Epithelial cell of proximal tubule (primary cell): ENCODE results near the gene HOXD9. TPM values are rescaled to one million over a fixed set of nuclear protein-coding genes. Genes with fewer than 3 reads are reported as not detected.

Source experiments
- DNase-seq: peaks from one replicate; pipeline ENCODE4 v3.0.0-alpha.2; 2011; ENCODE audit warnings: low read depth
- H3K4me3 ChIP-seq: 2 replicates; pipeline ENCODE4 v1.5.1; 2011; ENCODE audit warnings: low read depth, mild to moderate bottlenecking, low read length
- total RNA-seq: library from RNA; depleted of rRNA; stranded (reverse); fragments of >200 nt; gene quantifications from 2 replicates; pipeline ENCODE4 v1.2.3, GENCODE V29; 2015
- TF ChIP-seq, protein P1 (sequence below): conservative IDR thresholded peaks from 2 replicates; pipeline ENCODE4 v1.5.1; 2012; ENCODE audit warnings: low read depth, mild to moderate bottlenecking, low read length

Gene HOXD9
- total RNA-seq, 1 donor from 2014 or later, result 11.5 TPM

DNA sequence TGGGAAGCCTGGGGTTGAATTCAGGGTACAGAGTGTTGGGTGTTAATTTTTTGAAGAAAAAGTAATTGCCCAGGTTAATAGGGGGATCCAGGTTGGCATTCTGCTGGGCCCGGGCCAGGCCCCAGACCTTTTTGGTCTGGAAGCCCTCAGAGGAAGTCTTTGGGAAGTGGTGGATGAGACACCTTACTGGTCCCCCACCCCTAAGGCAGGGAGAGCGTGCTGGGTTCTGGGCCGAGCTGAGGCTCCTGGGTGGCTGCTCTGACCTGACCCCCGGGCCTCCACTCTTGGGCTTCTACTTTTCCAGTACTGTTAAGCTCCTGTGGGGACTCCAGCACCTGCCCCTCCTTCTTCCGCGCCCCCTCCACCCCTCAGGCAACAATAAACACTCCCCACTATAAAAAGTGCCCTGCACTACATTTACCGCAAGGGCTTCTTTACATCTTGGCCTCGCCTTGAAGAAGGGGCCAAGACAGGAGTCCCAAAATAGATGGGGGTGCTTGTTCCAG is 33.8 kb downstream of the HOXD9 start:
- DNase-seq, result no peak
- TF ChIP-seq, protein P1, sequence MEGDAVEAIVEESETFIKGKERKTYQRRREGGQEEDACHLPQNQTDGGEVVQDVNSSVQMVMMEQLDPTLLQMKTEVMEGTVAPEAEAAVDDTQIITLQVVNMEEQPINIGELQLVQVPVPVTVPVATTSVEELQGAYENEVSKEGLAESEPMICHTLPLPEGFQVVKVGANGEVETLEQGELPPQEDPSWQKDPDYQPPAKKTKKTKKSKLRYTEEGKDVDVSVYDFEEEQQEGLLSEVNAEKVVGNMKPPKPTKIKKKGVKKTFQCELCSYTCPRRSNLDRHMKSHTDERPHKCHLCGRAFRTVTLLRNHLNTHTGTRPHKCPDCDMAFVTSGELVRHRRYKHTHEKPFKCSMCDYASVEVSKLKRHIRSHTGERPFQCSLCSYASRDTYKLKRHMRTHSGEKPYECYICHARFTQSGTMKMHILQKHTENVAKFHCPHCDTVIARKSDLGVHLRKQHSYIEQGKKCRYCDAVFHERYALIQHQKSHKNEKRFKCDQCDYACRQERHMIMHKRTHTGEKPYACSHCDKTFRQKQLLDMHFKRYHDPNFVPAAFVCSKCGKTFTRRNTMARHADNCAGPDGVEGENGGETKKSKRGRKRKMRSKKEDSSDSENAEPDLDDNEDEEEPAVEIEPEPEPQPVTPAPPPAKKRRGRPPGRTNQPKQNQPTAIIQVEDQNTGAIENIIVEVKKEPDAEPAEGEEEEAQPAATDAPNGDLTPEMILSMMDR, result no peak
- H3K4me3 ChIP-seq, result peak overlapping the region; percentile 66

DNA sequence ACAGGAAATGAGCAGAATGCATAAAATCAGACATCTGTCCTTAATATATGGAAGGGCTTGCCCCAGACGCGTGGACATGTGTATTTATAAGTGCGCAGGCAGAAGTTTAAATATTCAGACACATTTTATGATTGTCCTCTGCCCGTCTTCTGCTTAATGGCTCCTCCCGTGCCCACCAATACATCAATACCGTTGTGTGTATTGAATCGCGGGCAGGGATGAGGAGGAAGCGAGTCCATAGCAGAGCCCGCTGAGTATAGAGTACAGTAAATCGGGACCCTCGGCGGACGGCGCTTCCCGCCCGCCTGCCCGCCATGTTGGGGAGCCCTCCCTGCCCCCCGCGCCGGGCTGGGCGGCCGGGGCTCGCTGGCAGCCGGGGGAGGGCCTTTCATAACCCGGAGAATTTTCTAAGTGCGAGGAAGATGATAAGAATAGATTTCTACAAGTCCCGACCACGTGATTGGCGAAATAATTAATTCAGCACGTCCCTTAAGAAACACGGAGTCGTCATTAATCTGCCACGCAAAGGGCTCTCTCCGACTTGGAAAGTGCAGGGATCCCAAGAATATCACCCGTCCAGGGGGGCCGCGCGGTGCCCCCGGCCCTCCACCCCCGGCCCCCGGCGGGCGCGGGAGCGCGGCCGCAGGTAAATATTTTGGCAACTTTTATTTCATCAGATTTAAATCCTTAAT is 34.4 kb downstream of the HOXD9 start, which contains the start of gene HOXD3:
TSS of gene HOXD3 (plus strand) at position 501 of the 692 bp plus-strand sequence. CDS start 11,808 bp downstream, outside the sequence.
- DNase-seq, result no peak
- TF ChIP-seq, protein P1, result no peak
- peak within 1 kb of the TSS; percentile 66 for H3K4me3 ChIP-seq

DNA sequence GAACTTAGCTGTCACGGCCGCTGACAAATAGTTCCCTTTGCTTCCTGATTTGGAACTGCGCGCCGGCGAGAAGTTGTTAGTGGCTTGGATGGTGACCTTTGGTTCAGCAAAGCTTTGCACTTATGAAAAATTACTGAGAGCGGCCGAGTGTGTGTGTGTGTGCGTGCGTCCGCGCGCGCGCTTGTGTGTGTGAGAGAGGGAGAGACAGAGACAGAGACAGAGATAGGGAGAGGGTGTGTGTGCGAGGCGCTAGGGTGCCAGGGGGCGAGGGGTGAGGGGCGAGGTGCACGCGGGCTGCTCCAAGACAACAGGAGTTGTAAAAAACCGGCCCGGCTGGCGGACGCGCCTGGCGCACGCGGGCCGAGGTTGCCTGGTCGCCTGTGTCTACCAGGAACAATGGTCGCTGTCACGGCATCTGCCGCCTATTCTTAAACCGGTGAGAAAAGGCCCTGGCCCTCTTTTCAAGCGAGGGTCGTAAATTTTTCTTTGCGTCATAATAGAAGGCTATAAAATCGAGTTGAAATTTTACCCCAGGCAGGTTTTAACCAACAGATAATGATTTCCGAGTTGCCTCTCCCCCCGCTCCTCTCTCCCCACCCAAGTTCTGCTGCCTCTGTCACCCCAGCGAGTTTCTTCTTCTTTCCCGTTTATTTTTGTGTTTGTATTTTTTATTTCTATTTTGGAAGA is 35.1 kb downstream of the HOXD9 start:
- peak overlapping the region; percentile 66 for H3K4me3 ChIP-seq
- DNase-seq, result no peak
- TF ChIP-seq, protein P1, result no peak

DNA sequence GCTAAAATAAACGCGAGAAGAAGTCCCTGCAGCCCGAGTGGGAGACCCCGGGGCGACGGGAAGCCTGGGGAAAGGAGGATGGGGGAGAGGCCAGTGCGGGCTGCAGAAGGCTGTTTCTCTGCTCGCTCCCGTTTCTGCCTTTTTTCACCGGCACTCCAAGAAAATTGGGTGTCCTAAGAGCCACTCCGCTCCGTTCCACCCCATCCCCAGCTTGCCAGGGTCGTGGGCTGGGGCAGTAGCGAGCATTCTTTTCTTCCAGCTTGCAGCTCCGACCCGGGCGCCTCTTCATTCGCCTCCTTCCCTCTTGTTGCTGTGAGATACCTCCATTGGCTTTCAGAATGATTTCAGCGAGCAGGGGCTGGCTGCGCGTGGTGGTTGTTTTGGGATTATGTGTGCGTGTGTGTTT is 35.7 kb downstream of the HOXD9 start:
- no peak for DNase-seq
- peak overlapping the region; percentile 66 for H3K4me3 ChIP-seq

DNA sequence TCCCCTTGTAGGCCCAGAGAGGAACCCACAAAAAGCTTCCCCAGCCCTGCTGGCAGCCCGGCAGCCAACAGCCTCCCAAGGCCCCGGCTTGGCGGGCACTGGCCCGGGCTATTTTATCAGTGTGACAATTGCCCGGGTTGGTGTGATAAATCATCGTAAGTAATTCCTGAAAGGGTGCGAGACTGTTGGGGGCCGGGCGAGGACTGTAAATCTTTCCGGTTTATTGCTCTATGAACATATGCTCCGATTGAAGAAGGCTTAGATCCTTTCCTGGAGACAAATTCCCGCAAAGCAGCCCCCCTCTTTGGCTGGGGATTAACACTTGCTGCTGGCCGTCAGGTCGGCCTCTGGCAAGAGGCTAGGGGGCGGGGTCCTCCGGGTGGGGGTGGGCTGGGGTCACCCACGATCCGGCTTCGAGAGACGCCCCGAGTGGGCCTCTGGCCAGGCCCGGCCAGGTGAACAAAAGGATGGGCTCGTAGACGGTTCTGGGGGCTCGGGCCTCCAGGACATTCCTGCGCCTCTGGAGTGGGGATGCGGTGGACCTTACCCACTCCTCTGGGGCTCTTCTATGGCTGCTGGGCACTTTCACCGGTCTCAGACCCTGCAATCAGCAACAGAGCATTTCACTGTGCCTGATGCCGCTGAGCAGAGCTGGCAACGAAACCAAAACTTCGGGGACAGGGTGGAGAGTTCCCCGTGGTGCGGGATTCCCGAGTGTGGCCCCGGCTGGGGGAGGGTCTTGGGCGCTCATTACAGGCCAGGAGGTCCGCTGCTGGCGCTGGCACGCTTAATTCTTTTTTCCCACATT is 36.5 kb downstream of the HOXD9 start:
- TF ChIP-seq, protein P1, result no peak
- H3K4me3 ChIP-seq, result peak overlapping the region; percentile 40
- DNase-seq, result no peak

More for the DNA sequence above, 35.7 kb downstream of the HOXD9 start:
- TF ChIP-seq, protein P1, result no peak

DNA sequence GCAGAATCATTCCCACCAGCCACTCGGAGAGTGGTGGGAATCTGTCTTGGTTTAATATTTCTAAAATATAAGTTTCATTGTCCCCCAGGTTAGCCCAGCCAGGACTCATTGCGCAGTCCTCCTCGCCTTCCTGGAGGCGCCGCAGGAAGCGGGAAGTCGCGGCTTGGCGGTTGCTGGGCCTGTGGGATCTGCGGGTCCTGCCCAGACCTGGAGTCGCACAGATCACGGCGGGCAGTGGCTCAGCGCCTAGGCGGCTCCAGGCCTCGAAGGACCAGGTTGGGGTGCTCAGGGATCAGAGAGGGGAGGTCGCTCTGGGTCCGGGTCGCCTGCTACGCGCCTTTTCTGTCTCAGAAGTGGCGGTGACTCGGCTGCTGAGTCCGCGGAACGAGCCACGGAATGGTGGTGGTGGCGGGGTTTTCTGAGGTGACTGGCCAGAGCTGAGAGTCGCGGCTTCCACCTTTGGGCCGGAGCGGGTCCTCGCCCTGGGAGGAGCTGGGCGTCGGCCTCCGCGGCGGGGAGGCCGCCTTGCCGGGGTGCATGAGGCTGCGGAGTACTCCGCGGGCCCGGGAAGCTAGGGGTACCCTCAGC is 37.2 kb downstream of the HOXD9 start:
- peak overlapping the region; percentile 40 for H3K4me3 ChIP-seq
- no peak for DNase-seq
- TF ChIP-seq, protein P1, result no peak
